CD4-positive, alpha-beta T cell (primary cell): ENCODE measurements around the gene SRR. TPM values are rescaled to one million over a fixed set of nuclear protein-coding genes. Genes with fewer than 3 reads are reported as not detected.

Experiments used
- ATAC-seq: fragments of 200-7000 bp; cut with Tn5 transposase; one replicate; pipeline ENCODE4 v1.10.0; 2022; ENCODE audit warnings: mild to moderate bottlenecking; ENCODE audit not compliant: poor library complexity
- CTCF ChIA-PET: fragments of 350-600 bp; sonication (Branson Sonifier 250); formaldehyde crosslinking; loops from one replicate; lab custom pipeline; 2021; ENCODE audit warnings: antibody characterized with exemption, inconsistent platforms; lab: Charles Lee
- POLR2A ChIA-PET: fragments of 350-600 bp; sonication (Branson Sonifier 250); formaldehyde crosslinking; loops from one replicate; lab custom pipeline; 2021; ENCODE audit warnings: antibody characterized with exemption, inconsistent platforms; lab: Charles Lee
- DNase-seq, 14 experiments: peaks; one replicate each; pipeline ENCODE4 v3.0.0-alpha.2; 2013 to 2020; ENCODE audit warnings: mixed read lengths in 2 of 14
- H3K27ac ChIP-seq, 2 donors: one replicate each; pipeline versions ENCODE4 v1.5.1 to v1.7.0; 2013; ENCODE audit warnings: low read length in 2 of 2, low read depth in 1 of 2, mild to moderate bottlenecking in 1 of 2
- H3K27me3 ChIP-seq, 2 experiments: 1 replicate in 1 of 2; 2 replicates in 1 of 2; pipeline versions ENCODE4 v1.6.1 to v1.7.0; 2013; ENCODE audit warnings: low read length in 2 of 2, control low read depth in 1 of 2, mild to moderate bottlenecking in 1 of 2, moderate library complexity in 1 of 2; ENCODE audit not compliant: insufficient read depth in 2 of 2, control insufficient read depth in 1 of 2
- H3K36me3 ChIP-seq: one replicate; pipeline ENCODE4 v1.6.1; 2013; ENCODE audit warnings: low read length, control low read depth; ENCODE audit not compliant: insufficient read depth
- H3K4me1 ChIP-seq: one replicate; pipeline ENCODE4 v1.6.1; 2013; ENCODE audit warnings: low read length, control low read depth; ENCODE audit not compliant: insufficient read depth
- H3K4me3 ChIP-seq: one replicate; pipeline ENCODE4 v1.5.1; 2013; ENCODE audit warnings: mild to moderate bottlenecking, low read length, moderate library complexity
- H3K9me3 ChIP-seq, 2 experiments: 1 replicate in 1 of 2; 2 replicates in 1 of 2; pipeline versions ENCODE4 v1.6.1 to v1.7.0; 2013; ENCODE audit warnings: low read length in 2 of 2, mild to moderate bottlenecking in 2 of 2, control low read depth in 1 of 2, moderate library complexity in 1 of 2; ENCODE audit not compliant: control insufficient read depth in 1 of 2, insufficient read depth in 1 of 2
- H3K27ac Mint-ChIP-seq: one replicate; pipeline ENCODE4 v1.8.0; 2020; ENCODE audit warnings: mixed read lengths
- H3K27me3 Mint-ChIP-seq: one replicate; pipeline ENCODE4 v1.8.0; 2021; ENCODE audit warnings: mixed read lengths
- H3K36me3 Mint-ChIP-seq: one replicate; pipeline ENCODE4 v1.8.0; 2021; ENCODE audit warnings: low read depth, mixed read lengths
- H3K4me1 Mint-ChIP-seq: one replicate; pipeline ENCODE4 v1.8.0; 2021; ENCODE audit warnings: low read depth, mixed read lengths
- H3K4me3 Mint-ChIP-seq: one replicate; pipeline ENCODE4 v1.8.0; 2020; ENCODE audit warnings: mild to moderate bottlenecking, mixed read lengths
- H3K9me3 Mint-ChIP-seq: one replicate; pipeline ENCODE4 v1.8.0; 2020; ENCODE audit warnings: mixed read lengths
- CTCF ChIP-seq: fragments of 200-600 bp; IDR thresholded peaks from one replicate; pipeline ENCODE4 v1.8.0; 2022; ENCODE audit warnings: antibody characterized with exemption, mild to moderate bottlenecking
- intact Hi-C, 2 experiments: fragments of 100-400 bp; cut with DNase I in 1 of 2; cut with micrococcal nuclease in 1 of 2; formaldehyde crosslinking; loops; one replicate each; pipeline versions ENCODE4 v1.15.1 to v1.9.0; 2023 to 2025; cut with DNase I, micrococcal nuclease
- total RNA-seq, 174 experiments: library from RNA in 2 of 174; stranded (reverse) in 2 of 174; gene quantifications; one replicate each; pipeline ENCODE4 v1.2.3 and lab custom pipeline; 2021 to 2026

The SRR gene
- total RNA-seq, 2 experiments from 2014 or later: 2.5 to 2.8 TPM

- no peak overlapping the region for H3K4me3 ChIP-seq
- no peak overlapping the region for H3K27ac ChIP-seq
- no peaks in the 10 kb centered on the region for H3K27me3 ChIP-seq
- Mint-ChIP-seq H3K9me3 (no peaks in the 10 kb centered on the region), H3K36me3 (peaks cover 52% of the 10 kb centered on the region), H3K27ac (no peak overlapping the region), H3K4me1 (no peaks in the 10 kb centered on the region), H3K27me3 (no peaks in the 10 kb centered on the region), H3K4me3 (no peak overlapping the region)
- CTCF ChIA-PET: interaction anchor here (0.8 to 1.0 kb wide), 2 partner anchors 30 to 46 kb away, joined by 3 to 4 read pairs; no protein-coding TSS in a partner anchor
- ATAC-seq (no peak), DNase-seq (no peak)
- no peaks in the 10 kb centered on the region for H3K9me3 ChIP-seq
- H3K4me1 ChIP-seq: no peaks in the 10 kb centered on the region
- no peak for TF ChIP-seq CTCF
- intact Hi-C loops: no loop called here
- H3K36me3 ChIP-seq: peaks cover 41% of the 10 kb centered on the region
- POLR2A ChIA-PET: no interaction called here
Observed at GRCh38 chr17:2369551-2370210, 65.9 kb downstream of the SRR start.

- no peaks in the 10 kb centered on the region for H3K27me3 ChIP-seq
- ATAC-seq: no peak
- CTCF ChIA-PET: interaction anchor here (1.0 kb wide), 1 partner anchor 46 kb away, joined by 3 read pairs; no protein-coding TSS in a partner anchor
Observed at GRCh38 chr17:2370211-2370589, 66.5 kb downstream of the SRR start.

DNA sequence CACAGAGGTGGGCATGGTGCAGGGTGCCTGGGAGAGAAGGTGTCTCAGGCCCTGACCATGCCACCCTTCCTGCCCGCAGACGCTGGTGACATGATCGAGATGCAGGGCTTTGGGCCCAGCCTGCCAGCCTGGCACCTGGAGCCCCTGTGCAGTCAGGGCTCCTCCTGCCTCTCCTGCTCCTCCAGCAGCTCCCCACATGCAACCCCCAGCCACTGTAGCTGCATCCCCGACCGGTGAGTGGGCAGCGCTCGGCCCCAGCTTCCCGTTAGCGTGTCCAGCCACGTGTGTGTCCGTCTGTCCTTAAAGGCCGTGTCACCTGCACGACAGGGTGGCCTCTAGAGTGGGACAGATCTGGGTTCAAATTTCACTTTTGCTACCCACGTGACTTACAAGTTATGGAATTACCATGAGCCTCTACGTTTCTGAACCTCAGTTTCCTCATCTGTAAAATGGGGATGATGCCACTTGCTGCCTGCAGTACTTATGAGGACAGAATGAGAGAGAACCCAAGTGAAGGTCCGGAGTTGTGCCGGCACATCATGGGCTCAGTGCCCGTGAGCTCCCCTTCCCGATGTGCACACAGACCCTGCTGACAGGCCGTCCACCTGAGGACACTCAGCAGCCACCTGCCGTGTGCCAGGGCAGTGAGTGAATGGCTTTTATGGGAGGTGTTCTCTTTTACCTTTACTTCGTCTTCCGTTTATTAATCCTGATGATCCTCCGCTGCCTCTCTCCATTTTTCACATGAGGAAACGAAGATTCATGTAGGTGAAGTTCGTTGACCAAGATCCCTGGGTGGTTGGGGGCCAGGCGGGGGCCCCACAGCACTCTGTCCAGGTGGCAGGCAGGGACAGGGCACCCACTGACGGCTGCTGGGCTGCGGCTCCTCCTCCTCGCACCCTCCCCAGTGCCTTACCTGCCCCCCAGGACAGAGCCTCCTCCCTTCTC, 67.7 kb downstream of the SRR start:
- Histone ChIP-seq H3K4me3 (no peak overlapping the region), H3K27me3 (no peaks in the 10 kb centered on the region), H3K9me3 (no peaks in the 10 kb centered on the region), H3K27ac (no peak overlapping the region), H3K4me1 (no peaks in the 10 kb centered on the region), H3K36me3 (peaks cover 48% of the 10 kb centered on the region)
- CTCF ChIA-PET: no interaction called here
- Mint-ChIP-seq H3K36me3 (peaks cover 49% of the 10 kb centered on the region), H3K9me3 (no peaks in the 10 kb centered on the region), H3K27me3 (no peaks in the 10 kb centered on the region), H3K27ac (no peak overlapping the region), H3K4me3 (no peak overlapping the region), H3K4me1 (no peaks in the 10 kb centered on the region)
- ATAC-seq: no peak
- POLR2A ChIA-PET: no interaction called here
- no peak for TF ChIP-seq CTCF
- no peak for DNase-seq
- intact Hi-C loops: no loop called here

More at GRCh38 chr17:2370211-2370589, 66.5 kb downstream of the SRR start:
- Histone ChIP-seq H3K36me3 (peaks cover 43% of the 10 kb centered on the region), H3K9me3 (no peaks in the 10 kb centered on the region), H3K4me3 (no peak overlapping the region), H3K27ac (no peak overlapping the region), H3K4me1 (no peaks in the 10 kb centered on the region)
- no peak overlapping the region for H3K4me3 Mint-ChIP-seq
- no peak for TF ChIP-seq CTCF
- no peak overlapping the region for H3K27ac Mint-ChIP-seq
- H3K36me3 Mint-ChIP-seq: peaks cover 54% of the 10 kb centered on the region
- H3K27me3 Mint-ChIP-seq: no peaks in the 10 kb centered on the region
- DNase-seq: no peak
- POLR2A ChIA-PET: no interaction called here
- no peaks in the 10 kb centered on the region for H3K4me1 Mint-ChIP-seq
- intact Hi-C loops: no loop called here
- no peaks in the 10 kb centered on the region for H3K9me3 Mint-ChIP-seq
